Mesenchymal stem cell (in vitro differentiated cells and primary cell): Measurements from ENCODE around the gene GRM5.
A peak's percentile ranks its signal among the peaks of the same experiment; 100 is the strongest.
"Not testable (repeated sequence)": the region's sequence is repeated elsewhere in the genome, so short reads cannot be mapped to it uniquely, and the experiment has no call there.

Source experiments
- DNase-seq: peaks from one replicate; pipeline ENCODE4 v3.0.0-alpha.2; 2013
- H2AFZ ChIP-seq: one replicate; pipeline ENCODE4 v1.6.1; 2013; ENCODE audit warnings: low read depth, mild to moderate bottlenecking, control low read depth, inconsistent platforms, low read length, moderate library complexity
- H2AK5ac ChIP-seq: 2 replicates; pipeline ENCODE4 v1.6.1; 2013; ENCODE audit warnings: low read length, moderate library complexity, mild to moderate bottlenecking, inconsistent platforms; ENCODE audit not compliant: severe bottlenecking
- H2BK120ac ChIP-seq: one replicate; pipeline ENCODE4 v1.6.1; 2013; ENCODE audit warnings: low read depth, mild to moderate bottlenecking, inconsistent platforms, low read length, moderate library complexity
- H2BK12ac ChIP-seq, 2 experiments: one replicate each; pipeline ENCODE4 v1.6.1; 2013; ENCODE audit warnings: inconsistent platforms in 2 of 2, low read length in 2 of 2, mild to moderate bottlenecking in 2 of 2, moderate library complexity in 2 of 2, control low read depth in 1 of 2
- H2BK15ac ChIP-seq: one replicate; pipeline ENCODE4 v1.6.1; 2013; ENCODE audit warnings: mild to moderate bottlenecking, low read depth, inconsistent platforms; ENCODE audit not compliant: poor library complexity, severe bottlenecking
- H2BK5ac ChIP-seq: 2 replicates; pipeline ENCODE4 v1.6.1; 2013; ENCODE audit warnings: low read depth, mild to moderate bottlenecking, low read length, control low read depth, inconsistent platforms; ENCODE audit not compliant: poor library complexity, severe bottlenecking
- H3K14ac ChIP-seq, 2 experiments: one replicate each; pipeline ENCODE4 v1.6.1; 2013; ENCODE audit warnings: inconsistent platforms in 2 of 2, low read length in 2 of 2, control low read depth in 1 of 2, mild to moderate bottlenecking in 1 of 2, moderate library complexity in 1 of 2
- H3K18ac ChIP-seq, 2 experiments: one replicate each; pipeline ENCODE4 v1.6.1; 2013; ENCODE audit warnings: inconsistent platforms in 2 of 2, low read length in 2 of 2, control low read depth in 1 of 2, low read depth in 1 of 2, mild to moderate bottlenecking in 1 of 2
- H3K23ac ChIP-seq, 2 experiments: one replicate each; pipeline ENCODE4 v1.6.1; 2013; ENCODE audit warnings: inconsistent platforms in 2 of 2, low read length in 2 of 2, mild to moderate bottlenecking in 2 of 2, moderate library complexity in 2 of 2, control low read depth in 1 of 2
- H3K27ac ChIP-seq: 2 replicates; pipeline ENCODE4 v1.5.1; 2013; ENCODE audit warnings: mild to moderate bottlenecking, moderate library complexity, low read length, control low read depth, inconsistent platforms; ENCODE audit not compliant: poor library complexity, severe bottlenecking
- H3K27me3 ChIP-seq, 2 experiments: 2 replicates each; pipeline versions ENCODE4 v1.6.1 to v1.7.0; 2013; ENCODE audit warnings: low read length in 2 of 2, mild to moderate bottlenecking in 2 of 2, moderate library complexity in 2 of 2, control low read depth in 1 of 2, inconsistent platforms in 1 of 2; ENCODE audit not compliant: control insufficient read depth in 1 of 2, insufficient read depth in 1 of 2
- H3K36me3 ChIP-seq, 2 experiments: 2 replicates each; pipeline versions ENCODE4 v1.6.1 to v1.7.0; 2013; ENCODE audit warnings: low read length in 2 of 2, control low read depth in 1 of 2, inconsistent platforms in 1 of 2, low read depth in 1 of 2, mild to moderate bottlenecking in 1 of 2; ENCODE audit not compliant: insufficient read depth in 2 of 2, control insufficient read depth in 1 of 2
- H3K4ac ChIP-seq, 2 experiments: one replicate each; pipeline ENCODE4 v1.6.1; 2013; ENCODE audit warnings: inconsistent platforms in 2 of 2, low read length in 2 of 2, mild to moderate bottlenecking in 2 of 2, moderate library complexity in 2 of 2, control low read depth in 1 of 2, low read depth in 1 of 2
- H3K4me1 ChIP-seq: 2 replicates; pipeline ENCODE4 v1.6.1; 2013; ENCODE audit warnings: low read depth, low read length, control low read depth; ENCODE audit not compliant: control insufficient read depth, insufficient read depth
- H3K4me2 ChIP-seq: 2 replicates; pipeline ENCODE4 v1.6.1; 2013; ENCODE audit warnings: low read length, mild to moderate bottlenecking, inconsistent platforms; ENCODE audit not compliant: poor library complexity, severe bottlenecking
- H3K4me3 ChIP-seq, 2 experiments: 2 replicates each; pipeline versions ENCODE4 v1.5.1 to v1.7.0; 2013; ENCODE audit warnings: low read length in 2 of 2, mild to moderate bottlenecking in 2 of 2, control low read depth in 1 of 2, low read depth in 1 of 2; ENCODE audit not compliant: insufficient read depth in 1 of 2
- H3K79me1 ChIP-seq: replicated peaks from 2 replicates; pipeline ENCODE4 v1.6.1; 2013; ENCODE audit warnings: mild to moderate bottlenecking, control low read depth, low read length, inconsistent platforms; ENCODE audit not compliant: poor library complexity, severe bottlenecking
- H3K9ac ChIP-seq: 2 replicates; pipeline ENCODE4 v1.7.0; 2013; ENCODE audit warnings: mild to moderate bottlenecking, low read length, moderate library complexity
- H3K9me3 ChIP-seq: 2 replicates; pipeline ENCODE4 v1.7.0; 2013; ENCODE audit warnings: mild to moderate bottlenecking, low read length; ENCODE audit not compliant: control insufficient read depth
- H4K8ac ChIP-seq: one replicate; pipeline ENCODE4 v1.6.1; 2013; ENCODE audit warnings: inconsistent platforms, mild to moderate bottlenecking, low read length, moderate library complexity
- H4K91ac ChIP-seq: one replicate; pipeline ENCODE4 v1.6.1; 2013; ENCODE audit warnings: mild to moderate bottlenecking, low read length, inconsistent platforms
- WGBS: methylation state at CpG from one replicate; pipeline ENCODE4 v1.1.7; 2013; ENCODE audit warnings: mixed read lengths; 5-methylcytosine and 5-hydroxymethylcytosine counted together

The GRM5 gene

GRCh38 chr11:88474655-88475054 lies 591.1 kb downstream of the GRM5 start:
- Histone ChIP-seq H3K18ac (no peak overlapping the region), H3K4ac (no peak overlapping the region), H2AFZ (no peak overlapping the region), H2AK5ac (no peak overlapping the region), H2BK120ac (no peak overlapping the region), H3K4me3 (no peak overlapping the region), H2BK12ac (no peak overlapping the region), H3K9me3 (no peaks in the 10 kb centered on the region), H4K91ac (no peak overlapping the region), H3K79me1 (no peaks in the 10 kb centered on the region), H2BK15ac (no peak overlapping the region), H3K4me2 (no peak overlapping the region), H4K8ac (no peak overlapping the region), H3K9ac (no peak overlapping the region), H3K36me3 (no peaks in the 10 kb centered on the region), H3K27me3 (no peaks in the 10 kb centered on the region), H2BK5ac (no peak overlapping the region), H3K4me1 (peaks cover 2% of the 10 kb centered on the region), H3K27ac (no peak overlapping the region), H3K23ac (no peak overlapping the region), H3K14ac (no peak overlapping the region)
- WGBS = 91% methylated on average over 2 of the region's 2 CpGs
- no peak for DNase-seq

- no peak overlapping the region for H2AFZ ChIP-seq
- no peak overlapping the region for H2BK120ac ChIP-seq
- H3K36me3 ChIP-seq = no peaks in the 10 kb centered on the region
- no peak overlapping the region for H2BK15ac ChIP-seq
- H3K18ac ChIP-seq = no peak overlapping the region
- H3K27ac ChIP-seq = no peak overlapping the region
- no peak overlapping the region for H3K4me2 ChIP-seq
- H3K4me3 ChIP-seq = no peak overlapping the region
- no peak overlapping the region for H3K9ac ChIP-seq
- no peak overlapping the region for H4K8ac ChIP-seq
- no peak overlapping the region for H3K23ac ChIP-seq
- no peak overlapping the region for H2AK5ac ChIP-seq
- H2BK12ac ChIP-seq = no peak overlapping the region
- WGBS = 50% methylated on average over 5 of the region's 6 CpGs
- peak; percentile 24 for DNase-seq
- no peak overlapping the region for H4K91ac ChIP-seq
- no peaks in the 10 kb centered on the region for H3K79me1 ChIP-seq
- no peak overlapping the region for H3K4ac ChIP-seq
- H3K4me1 ChIP-seq = no peaks in the 10 kb centered on the region
- H3K14ac ChIP-seq = no peak overlapping the region
- no peak overlapping the region for H2BK5ac ChIP-seq
- H3K27me3 ChIP-seq = no peaks in the 10 kb centered on the region
- H3K9me3 ChIP-seq = no peaks in the 10 kb centered on the region
Observed at GRCh38 chr11:88469561-88470225, 596.1 kb downstream of the GRM5 start.

GRCh38 chr11:88464528-88464927 lies 601.3 kb downstream of the GRM5 start:
- H3K27ac ChIP-seq = no peak overlapping the region
- no peak for DNase-seq
- H2BK12ac ChIP-seq = no peak overlapping the region
- H3K23ac ChIP-seq = no peak overlapping the region
- no peak overlapping the region for H3K4ac ChIP-seq
- WGBS = 76% methylated on average over 2 of the region's 4 CpGs
- H3K4me3 ChIP-seq = no peak overlapping the region
- no peak overlapping the region for H2AK5ac ChIP-seq
- no peak overlapping the region for H4K91ac ChIP-seq
- no peak overlapping the region for H2BK120ac ChIP-seq
- H2BK5ac ChIP-seq = no peak overlapping the region
- H3K18ac ChIP-seq = no peak overlapping the region
- H3K4me1 ChIP-seq = no peaks in the 10 kb centered on the region
- no peaks in the 10 kb centered on the region for H3K36me3 ChIP-seq
- H3K9ac ChIP-seq = no peak overlapping the region
- no peak overlapping the region for H2AFZ ChIP-seq
- no peaks in the 10 kb centered on the region for H3K9me3 ChIP-seq
- H3K4me2 ChIP-seq = no peak overlapping the region
- H2BK15ac ChIP-seq = no peak overlapping the region
- H4K8ac ChIP-seq = no peak overlapping the region
- no peaks in the 10 kb centered on the region for H3K27me3 ChIP-seq
- H3K79me1 ChIP-seq = no peaks in the 10 kb centered on the region
- no peak overlapping the region for H3K14ac ChIP-seq

GRCh38 chr11:88463301-88463700 lies 602.5 kb downstream of the GRM5 start:
- not testable (repeated sequence) for H3K4me2 ChIP-seq, H2AFZ ChIP-seq, H3K27ac ChIP-seq, H2BK15ac ChIP-seq, H2BK120ac ChIP-seq, H3K36me3 ChIP-seq, H3K27me3 ChIP-seq, H2AK5ac ChIP-seq, H3K9me3 ChIP-seq, H3K79me1 ChIP-seq, H3K14ac ChIP-seq, H3K4me1 ChIP-seq, H3K4ac ChIP-seq, DNase-seq, H3K9ac ChIP-seq, H2BK5ac ChIP-seq, H4K91ac ChIP-seq, H3K18ac ChIP-seq, H2BK12ac ChIP-seq, H3K4me3 ChIP-seq, H3K23ac ChIP-seq
- peak overlapping the region; percentile 37 for H4K8ac ChIP-seq
- 78% methylated on average over 6 of the region's 6 CpGs for WGBS
